Measurements from ENCODE around the gene PTBP1.

PTBP1 gene

DNA sequence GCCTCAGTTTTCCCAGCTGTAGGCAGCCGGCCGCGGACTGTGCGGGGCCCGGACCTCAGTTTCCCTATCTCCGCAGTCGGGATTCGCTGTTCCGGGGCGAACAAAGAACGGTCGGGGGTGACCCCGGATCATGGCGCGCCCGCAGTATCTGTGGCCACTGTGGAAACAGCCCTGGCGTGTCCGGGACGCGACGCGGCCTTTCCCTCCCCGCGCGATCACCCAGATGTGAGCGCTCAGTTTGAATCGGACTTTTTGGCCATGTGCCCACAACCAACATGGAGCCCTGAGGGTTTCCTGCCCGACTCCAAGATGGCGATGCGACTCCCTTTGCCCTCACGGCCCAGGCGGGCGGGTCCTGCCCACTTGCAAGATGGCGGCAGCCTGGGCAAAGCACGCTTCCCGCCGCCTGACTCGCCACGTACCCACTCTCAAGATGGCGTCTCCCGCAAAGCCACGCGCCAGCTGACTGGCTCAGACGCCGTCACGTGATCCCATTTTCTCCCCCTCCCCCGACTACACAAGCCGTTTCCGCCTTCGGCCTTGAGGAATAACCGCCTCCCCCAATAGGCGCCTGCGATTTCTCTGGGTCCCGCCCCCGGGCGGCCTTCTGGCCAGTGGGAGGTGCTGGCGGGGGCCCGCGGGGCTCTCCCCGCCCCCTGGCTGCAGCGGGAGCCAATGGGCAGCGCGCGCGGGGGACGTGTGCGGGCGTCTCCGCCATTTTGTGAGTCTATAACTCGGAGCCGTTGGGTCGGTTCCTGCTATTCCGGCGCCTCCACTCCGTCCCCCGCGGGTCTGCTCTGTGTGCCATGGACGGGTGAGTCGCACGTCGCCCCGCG lies at the start of gene PTBP1:
Gene PTBP1, plus strand, starts transcription at position 761 of the 836 bp plus-strand sequence. Its CDS starts 46 bp downstream, at position 807.
- peak; percentile 99 for DNase-seq

DNA sequence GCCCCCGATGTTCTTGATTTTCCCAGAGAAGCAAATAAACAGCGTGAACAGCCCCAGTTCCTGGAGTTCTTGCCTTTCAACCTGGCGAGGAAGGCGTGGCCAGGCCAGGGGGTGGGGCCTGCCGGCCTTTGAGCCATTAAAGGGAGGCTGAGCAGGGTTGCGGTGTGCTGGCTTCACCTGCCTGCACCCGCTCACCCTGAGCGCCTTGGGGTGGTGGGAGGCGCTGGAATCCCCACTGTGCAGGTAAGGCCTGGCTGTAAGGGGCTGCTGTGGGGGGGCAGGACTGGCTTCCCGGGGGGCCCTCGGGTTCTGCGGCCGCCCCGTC lies 49.0 kb upstream of the PTBP1 start:
- no peak for DNase-seq

DNA sequence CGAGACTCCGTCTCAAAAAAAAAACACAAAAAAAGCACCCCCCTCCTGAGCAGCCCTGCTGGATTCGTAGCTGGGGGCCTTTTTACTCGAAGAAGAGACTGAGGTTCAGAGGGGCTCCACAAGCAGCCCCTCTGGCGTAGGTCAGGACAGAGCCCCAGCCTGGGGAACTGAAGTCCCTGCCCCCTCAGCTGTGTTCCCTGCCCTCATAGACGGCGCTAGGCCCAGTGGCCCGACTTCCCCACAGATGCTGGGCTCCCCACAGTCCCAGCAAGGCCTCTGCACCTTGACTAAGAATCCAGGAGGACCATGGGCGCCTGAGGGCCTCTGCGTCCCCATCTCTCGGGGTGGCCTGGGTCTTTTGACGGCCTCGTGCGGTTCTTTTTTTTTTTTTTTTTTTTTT lies 47.4 kb upstream of the PTBP1 start:
- DNase-seq: no peak

DNA sequence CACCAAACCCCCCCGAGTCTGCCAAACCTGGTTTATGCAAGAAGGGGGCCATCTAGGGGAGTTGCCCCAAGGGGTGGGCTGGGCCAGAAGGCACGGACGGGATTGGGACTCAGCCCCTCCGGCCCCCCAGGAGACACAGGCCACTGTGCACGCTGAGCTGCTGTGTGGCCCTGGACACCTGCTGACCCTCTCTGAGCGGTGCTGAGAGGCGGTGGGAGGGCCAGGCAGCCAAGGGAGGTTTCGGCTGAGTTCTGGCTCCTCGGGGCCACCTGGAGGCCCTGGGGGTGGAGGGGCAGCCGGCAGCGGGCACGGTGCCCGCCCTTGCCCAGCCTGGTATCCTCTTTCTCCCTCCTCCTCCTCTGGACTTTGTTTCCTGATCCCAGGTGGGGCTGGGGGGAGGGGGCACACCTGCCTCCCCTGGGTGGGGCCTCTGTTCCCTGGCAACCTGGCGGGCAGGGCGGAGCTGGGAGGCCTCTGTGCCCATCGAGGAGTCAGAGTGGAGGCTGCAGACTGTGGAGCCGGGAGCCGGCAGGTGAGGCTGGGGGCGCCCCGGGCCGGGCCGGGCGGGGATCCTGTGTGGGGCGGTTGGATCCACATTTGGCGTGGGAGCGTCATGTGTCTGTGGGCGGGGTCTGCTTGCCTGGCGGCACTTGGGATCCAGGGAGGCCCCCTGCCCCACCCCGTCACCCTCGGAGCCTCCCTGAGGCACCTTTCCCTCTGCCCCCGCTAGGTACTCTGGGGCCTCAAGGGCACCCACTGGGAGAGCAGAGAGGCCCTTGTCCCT lies 46.4 kb upstream of the PTBP1 start, which contains the start of gene MISP:
Gene MISP, plus strand, starts transcription at position 473 of the 784 bp plus-strand sequence. CDS start 5,835 bp downstream, outside the sequence.
- no peak for DNase-seq

GRCh38 chr19:751501-752341 lies 45.5 kb upstream of the PTBP1 start:
- no peak for DNase-seq

DNA sequence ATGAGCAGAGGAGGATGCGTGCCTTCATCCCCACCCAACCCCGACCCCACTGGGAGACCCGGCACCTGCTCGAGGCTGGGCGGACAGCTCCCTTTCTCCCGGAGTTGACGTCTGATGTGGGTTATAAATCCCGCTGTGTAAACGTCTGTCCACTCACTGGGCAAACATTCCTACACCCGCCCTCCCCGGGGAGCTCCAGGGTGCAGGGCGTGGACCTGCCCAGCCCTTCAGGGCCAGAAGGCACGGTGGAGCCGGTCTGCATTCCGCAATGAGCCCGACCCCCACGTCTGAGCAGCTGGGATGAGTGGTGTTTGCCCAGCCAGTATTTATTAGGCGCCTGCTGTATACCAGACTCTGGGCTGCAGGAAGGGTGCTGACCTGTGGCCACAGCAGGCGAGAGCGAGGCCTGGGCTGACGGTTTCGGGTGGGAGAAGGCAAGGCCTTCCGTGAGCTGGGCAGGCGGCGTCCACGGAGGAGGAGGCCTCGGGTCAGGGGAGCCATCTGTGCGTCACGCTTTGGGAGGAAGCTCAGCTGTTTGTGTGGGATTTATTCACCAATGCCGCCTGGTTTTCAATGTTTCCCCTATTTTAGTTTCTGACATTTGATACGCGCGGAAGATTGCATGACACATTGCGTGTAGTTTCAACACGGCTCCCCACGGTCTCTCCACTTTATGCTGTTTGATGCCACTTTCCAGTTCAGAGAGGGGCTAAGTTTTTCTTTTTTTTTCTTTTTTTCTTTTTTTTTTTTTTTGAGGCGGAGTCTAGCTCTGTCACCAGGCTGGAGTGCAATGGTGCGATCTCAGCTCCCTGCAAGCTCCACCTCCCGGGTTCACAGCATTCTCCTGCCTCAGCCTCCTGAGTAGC lies 44.4 kb upstream of the PTBP1 start:
- no peak for DNase-seq

DNA sequence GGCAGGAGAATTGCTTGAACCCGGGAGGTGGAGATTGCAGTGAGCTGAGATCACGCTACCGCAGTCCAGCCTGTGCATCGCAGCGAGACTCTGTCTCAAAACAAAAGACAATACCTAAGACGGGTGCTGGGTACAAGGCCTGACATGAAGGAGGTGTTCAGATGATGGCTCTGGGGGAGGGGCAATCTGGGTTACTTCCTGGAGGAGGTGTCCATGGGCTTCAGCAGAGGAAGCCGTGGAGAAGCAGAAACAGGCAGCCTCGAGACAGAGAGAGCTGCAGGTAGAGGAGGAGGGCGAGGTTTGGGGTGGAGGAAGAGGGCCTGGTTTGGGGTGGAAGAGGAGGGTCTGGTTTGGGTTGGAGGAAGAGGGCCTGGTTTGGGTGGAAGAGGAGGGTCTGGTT lies 42.7 kb upstream of the PTBP1 start:
- DNase-seq: no peak

GRCh38 chr19:755063-755462 lies 42.2 kb upstream of the PTBP1 start:
- DNase-seq: no peak

DNA sequence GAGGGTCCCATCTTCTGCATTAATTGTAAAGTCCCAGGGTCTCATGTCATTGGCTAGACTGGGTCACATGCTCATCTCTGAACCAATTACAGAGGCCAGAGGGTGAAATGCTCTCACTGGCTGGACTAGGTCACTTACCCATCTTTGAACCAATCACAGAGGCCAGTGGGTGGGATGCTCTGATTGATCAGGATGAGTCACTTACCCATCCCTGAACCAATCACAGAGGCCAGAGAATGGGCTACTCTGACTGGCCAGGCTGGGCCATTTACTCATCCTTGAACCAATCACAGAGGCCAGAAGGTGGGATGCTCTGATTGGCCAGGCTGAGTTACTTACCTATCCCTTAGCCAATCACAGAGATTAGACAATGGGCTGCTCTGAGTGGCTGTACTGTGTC lies 41.0 kb upstream of the PTBP1 start:
- DNase-seq: no peak

- no peak for DNase-seq
Observed at GRCh38 chr19:756821-757688, 40.2 kb upstream of the PTBP1 start.

DNA sequence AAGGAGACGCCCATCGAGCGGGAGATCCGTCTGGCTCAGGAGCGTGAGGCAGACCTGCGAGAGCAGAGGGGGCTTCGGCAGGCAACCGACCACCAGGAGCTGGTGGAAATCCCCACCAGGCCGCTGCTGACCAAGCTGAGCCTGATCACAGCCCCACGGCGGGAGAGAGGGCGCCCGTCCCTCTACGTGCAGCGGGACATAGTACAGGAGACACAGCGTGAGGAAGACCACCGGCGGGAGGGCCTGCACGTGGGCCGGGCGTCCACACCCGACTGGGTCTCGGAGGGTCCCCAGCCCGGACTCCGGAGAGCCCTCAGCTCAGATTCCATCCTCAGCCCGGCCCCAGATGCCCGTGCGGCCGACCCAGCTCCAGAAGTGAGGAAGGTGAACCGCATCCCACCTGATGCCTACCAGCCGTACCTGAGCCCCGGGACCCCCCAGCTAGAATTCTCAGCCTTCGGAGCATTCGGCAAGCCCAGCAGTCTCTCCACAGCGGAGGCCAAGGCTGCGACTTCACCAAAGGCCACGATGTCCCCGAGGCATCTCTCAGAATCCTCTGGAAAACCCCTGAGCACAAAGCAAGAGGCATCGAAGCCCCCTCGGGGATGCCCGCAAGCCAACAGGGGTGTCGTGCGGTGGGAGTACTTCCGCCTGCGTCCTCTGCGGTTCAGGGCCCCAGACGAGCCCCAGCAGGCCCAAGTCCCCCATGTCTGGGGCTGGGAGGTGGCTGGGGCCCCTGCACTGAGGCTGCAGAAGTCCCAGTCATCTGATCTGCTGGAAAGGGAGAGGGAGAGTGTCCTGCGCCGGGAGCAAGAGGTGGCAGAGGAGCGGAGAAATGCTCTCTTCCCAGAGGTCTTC lies 39.2 kb upstream of the PTBP1 start:
- DNase-seq: no peak

DNA sequence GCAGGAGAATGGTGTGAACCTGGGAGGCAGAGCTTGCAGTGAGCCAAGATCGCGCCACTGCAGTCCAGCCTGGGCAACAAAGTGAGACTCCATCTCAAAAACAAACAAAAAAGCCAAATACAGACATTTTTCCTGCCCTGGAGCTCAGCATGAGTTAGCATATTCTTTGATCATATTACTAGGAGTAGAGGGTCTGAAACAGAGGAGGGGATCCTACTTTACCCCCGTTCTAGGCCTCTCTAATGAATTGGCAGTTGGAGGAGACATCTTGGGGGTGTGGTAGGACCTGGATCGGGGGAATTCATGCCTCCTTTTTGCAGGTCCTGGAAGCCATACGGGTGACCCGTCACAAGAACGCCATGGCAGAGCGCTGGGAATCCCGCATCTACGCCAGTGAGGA lies 34.1 kb upstream of the PTBP1 start:
- no peak for DNase-seq

GRCh38 chr19:763869-764268 lies 33.4 kb upstream of the PTBP1 start:
- DNase-seq: no peak

GRCh38 chr19:764301-764700 lies 33.0 kb upstream of the PTBP1 start:
- no peak for DNase-seq

DNA sequence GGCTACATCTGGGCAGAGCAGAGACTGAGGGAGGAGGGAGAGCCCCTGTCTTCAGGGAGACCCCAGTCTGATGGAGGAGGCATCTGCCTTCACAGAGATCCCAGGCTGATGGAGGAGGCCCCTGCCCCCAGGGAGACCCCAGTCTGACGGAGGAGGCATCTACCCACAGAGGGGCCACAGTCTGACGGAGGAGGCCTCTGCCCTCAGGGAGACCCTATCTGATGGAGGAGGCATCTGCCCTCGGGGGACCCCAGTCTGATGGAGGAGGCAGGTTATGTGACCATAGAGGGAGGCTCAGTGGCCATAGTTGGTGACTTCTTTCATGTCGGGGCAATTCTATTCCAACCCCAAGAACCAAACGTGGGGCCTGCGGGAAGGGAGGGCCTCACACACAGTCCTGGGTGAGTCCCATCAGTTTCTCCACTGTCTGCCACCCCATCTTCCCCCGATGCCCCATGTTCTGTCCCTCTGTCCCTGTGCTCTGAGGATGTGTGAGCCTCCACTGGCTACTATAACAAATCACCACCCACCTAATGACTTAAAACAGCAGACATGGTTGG lies 32.0 kb upstream of the PTBP1 start:
- DNase-seq: no peak

- DNase-seq: no peak
Observed at GRCh38 chr19:768424-768823, 28.8 kb upstream of the PTBP1 start.

- DNase-seq: no peak
Observed at GRCh38 chr19:769616-770015, 27.6 kb upstream of the PTBP1 start.

GRCh38 chr19:771332-771785 lies 25.9 kb upstream of the PTBP1 start:
- DNase-seq: no peak

DNA sequence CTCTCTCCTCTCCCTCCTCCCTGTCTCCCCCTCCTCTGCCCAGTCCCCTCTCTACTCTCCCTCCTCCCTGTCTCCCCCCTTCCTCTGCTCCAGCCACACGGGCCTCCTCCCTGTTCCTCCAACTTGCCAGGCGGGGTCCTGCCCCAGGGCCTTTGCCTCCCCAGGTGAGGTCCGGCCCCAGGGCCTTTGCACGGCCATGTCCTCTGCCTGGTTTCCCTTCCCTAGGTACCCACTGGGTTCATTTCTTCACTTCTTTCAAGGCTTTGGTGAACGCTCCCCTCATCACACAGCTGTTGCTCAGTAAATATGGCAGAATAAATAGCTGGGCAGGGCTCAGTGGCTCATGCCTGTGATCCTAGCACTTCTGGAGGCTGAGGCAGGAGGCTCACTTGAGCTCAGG lies 25.2 kb upstream of the PTBP1 start:
- DNase-seq: no peak
